ENCODE data around the gene PRR23A.

The PRR23A gene

GRCh38 chr3:139020036-139020867, 14.2 kb upstream of the PRR23A start:
- Histone ChIP-seq H3K27me3 (replicated peaks; ENCODE audit: control insufficient read depth, insufficient read depth, low read length) (no peaks in the 10 kb centered on the region), H3K9me3 (ENCODE audit: control insufficient read depth, low read length) (no peaks in the 10 kb centered on the region), H3K4me1 (ENCODE audit: control insufficient read depth, insufficient read depth, low read length) (no peaks in the 10 kb centered on the region), H3K4me3 (ENCODE audit: low read length) (no peak overlapping the region), H3K36me3 (ENCODE audit: control insufficient read depth, insufficient read depth, low read length, severe bottlenecking) (no peaks in the 10 kb centered on the region), H3K9ac (ENCODE audit: low read length) (no peak overlapping the region)
- DNase-seq (ENCODE audit: low read depth), result no peak

DNA sequence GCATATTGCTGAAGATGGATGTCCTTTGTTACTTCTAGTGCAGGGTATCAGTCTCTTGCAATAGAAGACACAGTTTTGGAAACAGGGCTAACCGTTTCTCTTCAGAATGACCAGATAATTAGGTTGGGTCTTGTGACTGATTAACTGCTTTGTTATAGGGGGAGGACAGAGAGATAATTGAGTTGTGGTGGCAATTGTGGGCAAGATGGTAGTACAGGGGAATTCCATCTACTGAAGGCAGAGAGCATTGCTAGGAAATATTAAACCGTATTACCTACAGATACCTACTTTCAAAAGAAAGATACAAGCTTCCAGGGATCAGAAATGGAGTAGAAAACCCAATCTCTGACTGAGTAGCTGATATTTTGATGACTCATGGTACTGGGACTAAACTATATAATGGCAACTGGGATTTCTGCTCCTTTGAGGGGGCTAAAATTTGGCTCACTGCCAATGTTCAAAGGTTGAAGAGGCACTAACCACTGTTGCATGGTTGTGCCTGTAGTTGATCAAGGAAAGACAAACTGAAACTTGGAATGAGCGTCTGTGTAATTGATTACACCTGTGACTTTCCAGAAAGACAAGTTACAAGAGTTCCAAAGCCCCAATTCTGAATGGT, 10.5 kb upstream of the PRR23A start:
- no peak for DNase-seq (ENCODE audit: low read depth)
- Histone ChIP-seq H3K9me3 (ENCODE audit: control insufficient read depth, low read length) (peaks cover 8% of the 10 kb centered on the region), H3K4me3 (ENCODE audit: low read length) (no peak overlapping the region), H3K4me1 (ENCODE audit: control insufficient read depth, insufficient read depth, low read length) (no peaks in the 10 kb centered on the region), H3K36me3 (ENCODE audit: control insufficient read depth, insufficient read depth, low read length, severe bottlenecking) (no peaks in the 10 kb centered on the region), H3K9ac (ENCODE audit: low read length) (no peak overlapping the region), H3K27me3 (replicated peaks; ENCODE audit: control insufficient read depth, insufficient read depth, low read length) (no peaks in the 10 kb centered on the region)

- Histone ChIP-seq H3K27me3 (replicated peaks; ENCODE audit: control insufficient read depth, insufficient read depth, low read length) (no peaks in the 10 kb centered on the region), H3K9ac (ENCODE audit: low read length) (no peak overlapping the region)
- DNase-seq (ENCODE audit: low read depth), result no peak
Observed at GRCh38 chr3:139005356-139005993, 593 bp downstream of the PRR23A start.

GRCh38 chr3:138995706-138996105, 10.4 kb downstream of the PRR23A start:
- Histone ChIP-seq H3K9me3 (ENCODE audit: control insufficient read depth, low read length) (no peaks in the 10 kb centered on the region), H3K9ac (ENCODE audit: low read length) (no peak overlapping the region), H3K4me1 (ENCODE audit: control insufficient read depth, insufficient read depth, low read length) (no peaks in the 10 kb centered on the region), H3K4me3 (ENCODE audit: low read length) (no peak overlapping the region), H3K27me3 (replicated peaks; ENCODE audit: control insufficient read depth, insufficient read depth, low read length) (peaks cover 10% of the 10 kb centered on the region), H3K36me3 (ENCODE audit: control insufficient read depth, insufficient read depth, low read length, severe bottlenecking) (no peaks in the 10 kb centered on the region)
- DNase-seq (ENCODE audit: low read depth), result no peak

More at GRCh38 chr3:139005356-139005993, 593 bp downstream of the PRR23A start:
- no peaks in the 10 kb centered on the region for H3K36me3 ChIP-seq (ENCODE audit: control insufficient read depth, insufficient read depth, low read length, severe bottlenecking)
- H3K9me3 ChIP-seq (ENCODE audit: control insufficient read depth, low read length), result peaks cover 6% of the 10 kb centered on the region
- no peaks in the 10 kb centered on the region for H3K4me1 ChIP-seq (ENCODE audit: control insufficient read depth, insufficient read depth, low read length)
- no peak overlapping the region for H3K4me3 ChIP-seq (ENCODE audit: low read length)

DNA sequence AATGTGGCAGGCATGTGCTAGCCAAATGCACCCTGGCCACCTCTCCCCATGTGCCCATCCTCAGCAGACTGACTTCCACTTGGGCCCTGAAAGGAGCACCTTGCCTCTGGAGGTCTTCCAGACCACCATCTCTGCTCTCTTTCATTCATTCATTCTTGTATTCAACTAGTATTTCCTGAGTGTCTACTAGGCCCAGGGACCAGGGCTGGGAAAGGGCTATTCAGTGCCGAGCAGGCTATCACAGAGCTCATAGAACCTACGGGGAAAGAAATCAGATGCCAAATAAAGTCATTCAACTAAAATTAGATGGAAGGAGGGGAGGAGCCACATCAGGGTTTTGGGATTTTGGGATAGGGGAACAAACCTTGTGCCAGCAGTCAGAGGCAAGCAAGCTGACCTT, 18.9 kb downstream of the PRR23A start:
- no peaks in the 10 kb centered on the region for H3K4me1 ChIP-seq (ENCODE audit: control insufficient read depth, insufficient read depth, low read length)
- H3K4me3 ChIP-seq (ENCODE audit: low read length), result no peak overlapping the region
- no peak for DNase-seq (ENCODE audit: low read depth)
- H3K9ac ChIP-seq (ENCODE audit: low read length), result no peak overlapping the region
- no peaks in the 10 kb centered on the region for H3K36me3 ChIP-seq (ENCODE audit: control insufficient read depth, insufficient read depth, low read length, severe bottlenecking)
- H3K9me3 ChIP-seq (ENCODE audit: control insufficient read depth, low read length), result no peaks in the 10 kb centered on the region
- H3K27me3 ChIP-seq (replicated peaks; ENCODE audit: control insufficient read depth, insufficient read depth, low read length), result peaks cover 14% of the 10 kb centered on the region

DNA sequence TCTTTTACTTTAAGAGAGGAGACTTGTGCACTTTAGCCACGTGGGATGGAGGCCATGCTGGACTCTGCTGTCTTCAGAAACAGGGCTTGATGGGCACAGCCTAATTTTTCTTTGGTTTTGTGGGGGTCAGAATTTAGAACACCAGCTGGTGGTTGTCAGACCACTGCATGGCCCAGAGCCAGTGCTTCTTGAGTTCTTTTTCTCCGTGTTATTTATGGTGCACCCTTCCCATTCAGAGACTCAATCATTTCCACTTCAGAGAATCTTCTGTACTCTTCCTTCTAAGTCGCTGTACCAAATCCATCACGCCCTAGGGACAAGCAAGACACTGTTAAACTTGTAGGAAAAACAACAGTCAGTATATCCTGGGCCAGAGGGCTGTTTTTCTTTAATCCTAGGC, 20.1 kb downstream of the PRR23A start:
- no peaks in the 10 kb centered on the region for H3K9me3 ChIP-seq (ENCODE audit: control insufficient read depth, low read length)
- H3K9ac ChIP-seq (ENCODE audit: low read length), result no peak overlapping the region
- H3K27me3 ChIP-seq (replicated peaks; ENCODE audit: control insufficient read depth, insufficient read depth, low read length), result peaks cover 9% of the 10 kb centered on the region
- DNase-seq (ENCODE audit: low read depth), result no peak
- H3K4me1 ChIP-seq (ENCODE audit: control insufficient read depth, insufficient read depth, low read length), result no peaks in the 10 kb centered on the region
- H3K4me3 ChIP-seq (ENCODE audit: low read length), result no peak overlapping the region
- no peaks in the 10 kb centered on the region for H3K36me3 ChIP-seq (ENCODE audit: control insufficient read depth, insufficient read depth, low read length, severe bottlenecking)

- H3K9me3 ChIP-seq (ENCODE audit: control insufficient read depth, low read length), result no peaks in the 10 kb centered on the region
- H3K36me3 ChIP-seq (ENCODE audit: control insufficient read depth, insufficient read depth, low read length, severe bottlenecking), result no peaks in the 10 kb centered on the region
- no peak overlapping the region for H3K4me3 ChIP-seq (ENCODE audit: low read length)
- DNase-seq (ENCODE audit: low read depth), result no peak
- H3K27me3 ChIP-seq (replicated peaks; ENCODE audit: control insufficient read depth, insufficient read depth, low read length), result peaks cover 9% of the 10 kb centered on the region
- no peaks in the 10 kb centered on the region for H3K4me1 ChIP-seq (ENCODE audit: control insufficient read depth, insufficient read depth, low read length)
- no peak overlapping the region for H3K9ac ChIP-seq (ENCODE audit: low read length)
Observed at GRCh38 chr3:138984816-138985215, 21.3 kb downstream of the PRR23A start.

GRCh38 chr3:138976047-138976446, 30.0 kb downstream of the PRR23A start:
- no peaks in the 10 kb centered on the region for H3K9me3 ChIP-seq (ENCODE audit: control insufficient read depth, low read length)
- DNase-seq (ENCODE audit: low read depth), result no peak
- H3K4me1 ChIP-seq (ENCODE audit: control insufficient read depth, insufficient read depth, low read length), result no peaks in the 10 kb centered on the region
- no peaks in the 10 kb centered on the region for H3K36me3 ChIP-seq (ENCODE audit: control insufficient read depth, insufficient read depth, low read length, severe bottlenecking)
- H3K9ac ChIP-seq (ENCODE audit: low read length), result no peak overlapping the region
- no peak overlapping the region for H3K4me3 ChIP-seq (ENCODE audit: low read length)
- H3K27me3 ChIP-seq (replicated peaks; ENCODE audit: control insufficient read depth, insufficient read depth, low read length), result peaks cover 19% of the 10 kb centered on the region

- no peaks in the 10 kb centered on the region for H3K4me1 ChIP-seq (ENCODE audit: control insufficient read depth, insufficient read depth, low read length)
- H3K9ac ChIP-seq (ENCODE audit: low read length), result no peak overlapping the region
- no peak overlapping the region for H3K4me3 ChIP-seq (ENCODE audit: low read length)
- DNase-seq (ENCODE audit: low read depth), result no peak
- H3K9me3 ChIP-seq (ENCODE audit: control insufficient read depth, low read length), result no peaks in the 10 kb centered on the region
- peaks cover 25% of the 10 kb centered on the region for H3K27me3 ChIP-seq (replicated peaks; ENCODE audit: control insufficient read depth, insufficient read depth, low read length)
- H3K36me3 ChIP-seq (ENCODE audit: control insufficient read depth, insufficient read depth, low read length, severe bottlenecking), result no peaks in the 10 kb centered on the region
Observed at GRCh38 chr3:138975351-138975750, 30.7 kb downstream of the PRR23A start.

- Histone ChIP-seq H3K9me3 (ENCODE audit: control insufficient read depth, low read length) (no peaks in the 10 kb centered on the region), H3K4me1 (ENCODE audit: control insufficient read depth, insufficient read depth, low read length) (no peaks in the 10 kb centered on the region), H3K9ac (ENCODE audit: low read length) (no peak overlapping the region), H3K36me3 (ENCODE audit: control insufficient read depth, insufficient read depth, low read length, severe bottlenecking) (no peaks in the 10 kb centered on the region), H3K27me3 (replicated peaks; ENCODE audit: control insufficient read depth, insufficient read depth, low read length) (peaks cover 25% of the 10 kb centered on the region), H3K4me3 (ENCODE audit: low read length) (no peak overlapping the region)
- no peak for DNase-seq (ENCODE audit: low read depth)
Observed at GRCh38 chr3:138974462-138974861, 31.6 kb downstream of the PRR23A start.

- no peaks in the 10 kb centered on the region for H3K9me3 ChIP-seq (ENCODE audit: control insufficient read depth, low read length)
- DNase-seq (ENCODE audit: low read depth), result no peak
Observed at GRCh38 chr3:138972941-138973340, 33.1 kb downstream of the PRR23A start.

More at GRCh38 chr3:138972941-138973340, 33.1 kb downstream of the PRR23A start:
- Histone ChIP-seq H3K9ac (ENCODE audit: low read length) (no peak overlapping the region), H3K4me3 (ENCODE audit: low read length) (no peak overlapping the region), H3K4me1 (ENCODE audit: control insufficient read depth, insufficient read depth, low read length) (no peaks in the 10 kb centered on the region), H3K36me3 (ENCODE audit: control insufficient read depth, insufficient read depth, low read length, severe bottlenecking) (no peaks in the 10 kb centered on the region), H3K27me3 (replicated peaks; ENCODE audit: control insufficient read depth, insufficient read depth, low read length) (peaks cover 25% of the 10 kb centered on the region)

Measured in adipocyte (in vitro differentiated cells).